Measurements from ENCODE around the gene MYOD1. TPM values are rescaled to one million over a fixed set of nuclear protein-coding genes. Genes with fewer than 3 reads are reported as not detected.

Gene MYOD1
- not detected for polyA plus RNA-seq (2013, experiment 1 of 4)
- not detected for polyA plus RNA-seq (2013, experiment 2 of 4)
- polyA plus RNA-seq (2013, experiment 3 of 4): not detected
- polyA plus RNA-seq (2013, experiment 4 of 4): not detected

- H3K27me3 ChIP-seq (ENCODE audit: control insufficient read depth, insufficient read depth, low read length, poor library complexity, severe bottlenecking): peaks cover 96% of the 10 kb centered on the region
- H3K9me3 ChIP-seq (ENCODE audit: control insufficient read depth, low read length): no peaks in the 10 kb centered on the region
- peaks cover 17% of the 10 kb centered on the region for H3K4me1 ChIP-seq (ENCODE audit: control insufficient read depth, insufficient read depth, low read length)
- H3K4me3 ChIP-seq (ENCODE audit: insufficient read depth, low read depth, low read length): peak within 1 kb of the TSS; percentile 8
- 3% methylated on average over 68 of the region's 68 CpGs for WGBS, 2 experiments
- no peak within 1 kb of the TSS for H3K27ac ChIP-seq (ENCODE audit: insufficient read depth, low read depth, low read length, poor library complexity, severe bottlenecking)
- H3K36me3 ChIP-seq (ENCODE audit: control insufficient read depth, insufficient read depth, low read length): no peaks in the 10 kb centered on the region
These were observed at the start of gene MYOD1 for GRCh38 chr11:17719028-17719937. MYOD1 (plus strand) TSS chr11:17719571; CDS start chr11:17719783, 212 bp downstream.

- H3K27me3 ChIP-seq (ENCODE audit: control insufficient read depth, insufficient read depth, low read length, poor library complexity, severe bottlenecking): peaks cover 5% of the 10 kb centered on the region
- WGBS, 2 experiments: 89 to 92% methylated on average over 7 of the region's 7 CpGs
- H3K4me3 ChIP-seq (ENCODE audit: insufficient read depth, low read depth, low read length): no peak overlapping the region
These were observed 46.9 kb upstream of the MYOD1 start for GRCh38 chr11:17672469-17672868.

GRCh38 chr11:17673951-17674350, 45.4 kb upstream of the MYOD1 start:
- Histone ChIP-seq H3K27me3 (ENCODE audit: control insufficient read depth, insufficient read depth, low read length, poor library complexity, severe bottlenecking) (peaks cover 5% of the 10 kb centered on the region), H3K4me1 (ENCODE audit: control insufficient read depth, insufficient read depth, low read length) (no peaks in the 10 kb centered on the region), H3K36me3 (ENCODE audit: control insufficient read depth, insufficient read depth, low read length) (no peaks in the 10 kb centered on the region), H3K9me3 (ENCODE audit: control insufficient read depth, low read length) (no peaks in the 10 kb centered on the region), H3K4me3 (ENCODE audit: insufficient read depth, low read depth, low read length) (no peak overlapping the region), H3K27ac (ENCODE audit: insufficient read depth, low read depth, low read length, poor library complexity, severe bottlenecking) (no peak overlapping the region)
- 94 to 97% methylated on average over 1 of the region's 1 CpG for WGBS, 2 experiments

More at GRCh38 chr11:17672469-17672868, 46.9 kb upstream of the MYOD1 start:
- Histone ChIP-seq H3K36me3 (ENCODE audit: control insufficient read depth, insufficient read depth, low read length) (no peaks in the 10 kb centered on the region), H3K9me3 (ENCODE audit: control insufficient read depth, low read length) (no peaks in the 10 kb centered on the region), H3K27ac (ENCODE audit: insufficient read depth, low read depth, low read length, poor library complexity, severe bottlenecking) (no peak overlapping the region), H3K4me1 (ENCODE audit: control insufficient read depth, insufficient read depth, low read length) (no peaks in the 10 kb centered on the region)

GRCh38 chr11:17682848-17683247, 36.5 kb upstream of the MYOD1 start:
- Histone ChIP-seq H3K27ac (ENCODE audit: insufficient read depth, low read depth, low read length, poor library complexity, severe bottlenecking) (no peak overlapping the region), H3K4me1 (ENCODE audit: control insufficient read depth, insufficient read depth, low read length) (peaks cover 1% of the 10 kb centered on the region), H3K27me3 (ENCODE audit: control insufficient read depth, insufficient read depth, low read length, poor library complexity, severe bottlenecking) (no peaks in the 10 kb centered on the region)

GRCh38 chr11:17683377-17684161, 35.8 kb upstream of the MYOD1 start:
- 87 to 89% methylated on average over 12 of the region's 12 CpGs for WGBS, 2 experiments
- H3K4me3 ChIP-seq (ENCODE audit: insufficient read depth, low read depth, low read length): no peak overlapping the region
- no peak overlapping the region for H3K27ac ChIP-seq (ENCODE audit: insufficient read depth, low read depth, low read length, poor library complexity, severe bottlenecking)
- H3K9me3 ChIP-seq (ENCODE audit: control insufficient read depth, low read length): no peaks in the 10 kb centered on the region
- H3K27me3 ChIP-seq (ENCODE audit: control insufficient read depth, insufficient read depth, low read length, poor library complexity, severe bottlenecking): no peaks in the 10 kb centered on the region
- H3K36me3 ChIP-seq (ENCODE audit: control insufficient read depth, insufficient read depth, low read length): no peaks in the 10 kb centered on the region
- peaks cover 2% of the 10 kb centered on the region for H3K4me1 ChIP-seq (ENCODE audit: control insufficient read depth, insufficient read depth, low read length)

More at GRCh38 chr11:17682848-17683247, 36.5 kb upstream of the MYOD1 start:
- Histone ChIP-seq H3K4me3 (ENCODE audit: insufficient read depth, low read depth, low read length) (no peak overlapping the region), H3K36me3 (ENCODE audit: control insufficient read depth, insufficient read depth, low read length) (no peaks in the 10 kb centered on the region), H3K9me3 (ENCODE audit: control insufficient read depth, low read length) (no peaks in the 10 kb centered on the region)

GRCh38 chr11:17684550-17684949, 34.8 kb upstream of the MYOD1 start:
- no peaks in the 10 kb centered on the region for H3K9me3 ChIP-seq (ENCODE audit: control insufficient read depth, low read length)
- no peak overlapping the region for H3K4me3 ChIP-seq (ENCODE audit: insufficient read depth, low read depth, low read length)
- no peaks in the 10 kb centered on the region for H3K36me3 ChIP-seq (ENCODE audit: control insufficient read depth, insufficient read depth, low read length)
- peaks cover 2% of the 10 kb centered on the region for H3K4me1 ChIP-seq (ENCODE audit: control insufficient read depth, insufficient read depth, low read length)
- H3K27me3 ChIP-seq (ENCODE audit: control insufficient read depth, insufficient read depth, low read length, poor library complexity, severe bottlenecking): no peaks in the 10 kb centered on the region
- WGBS, 2 experiments: 88 to 95% methylated on average over 5 of the region's 5 CpGs
- H3K27ac ChIP-seq (ENCODE audit: insufficient read depth, low read depth, low read length, poor library complexity, severe bottlenecking): no peak overlapping the region

- no peaks in the 10 kb centered on the region for H3K36me3 ChIP-seq (ENCODE audit: control insufficient read depth, insufficient read depth, low read length)
- H3K4me3 ChIP-seq (ENCODE audit: insufficient read depth, low read depth, low read length): no peak overlapping the region
- H3K27me3 ChIP-seq (ENCODE audit: control insufficient read depth, insufficient read depth, low read length, poor library complexity, severe bottlenecking): no peaks in the 10 kb centered on the region
- H3K9me3 ChIP-seq (ENCODE audit: control insufficient read depth, low read length): no peaks in the 10 kb centered on the region
- H3K4me1 ChIP-seq (ENCODE audit: control insufficient read depth, insufficient read depth, low read length): peaks cover 2% of the 10 kb centered on the region
- H3K27ac ChIP-seq (ENCODE audit: insufficient read depth, low read depth, low read length, poor library complexity, severe bottlenecking): no peak overlapping the region
- 56 to 63% methylated on average over 8 of the region's 8 CpGs for WGBS, 2 experiments
These were observed 33.0 kb upstream of the MYOD1 start for GRCh38 chr11:17686231-17686980.

GRCh38 chr11:17687946-17688670, 31.3 kb upstream of the MYOD1 start:
- H3K36me3 ChIP-seq (ENCODE audit: control insufficient read depth, insufficient read depth, low read length): no peaks in the 10 kb centered on the region
- no peaks in the 10 kb centered on the region for H3K9me3 ChIP-seq (ENCODE audit: control insufficient read depth, low read length)
- H3K4me3 ChIP-seq (ENCODE audit: insufficient read depth, low read depth, low read length): no peak overlapping the region
- WGBS, 2 experiments: 89 to 93% methylated on average over 18 of the region's 18 CpGs
- H3K27ac ChIP-seq (ENCODE audit: insufficient read depth, low read depth, low read length, poor library complexity, severe bottlenecking): no peak overlapping the region
- H3K4me1 ChIP-seq (ENCODE audit: control insufficient read depth, insufficient read depth, low read length): peaks cover 2% of the 10 kb centered on the region
- H3K27me3 ChIP-seq (ENCODE audit: control insufficient read depth, insufficient read depth, low read length, poor library complexity, severe bottlenecking): no peaks in the 10 kb centered on the region

GRCh38 chr11:17691550-17691949, 27.8 kb upstream of the MYOD1 start:
- Histone ChIP-seq H3K9me3 (ENCODE audit: control insufficient read depth, low read length) (no peaks in the 10 kb centered on the region), H3K36me3 (ENCODE audit: control insufficient read depth, insufficient read depth, low read length) (no peaks in the 10 kb centered on the region), H3K27me3 (ENCODE audit: control insufficient read depth, insufficient read depth, low read length, poor library complexity, severe bottlenecking) (peaks cover 27% of the 10 kb centered on the region), H3K4me1 (ENCODE audit: control insufficient read depth, insufficient read depth, low read length) (peaks cover 8% of the 10 kb centered on the region), H3K27ac (ENCODE audit: insufficient read depth, low read depth, low read length, poor library complexity, severe bottlenecking) (no peak overlapping the region), H3K4me3 (ENCODE audit: insufficient read depth, low read depth, low read length) (no peak overlapping the region)
- 89% methylated on average over 2 of the region's 2 CpGs for WGBS, 2 experiments

Data from ectodermal cell (in vitro differentiated cells).